Fibroblast of lung (primary cell): ENCODE measurements around the gene ADRB2. TPM values are rescaled to one million over a fixed set of nuclear protein-coding genes. Genes with fewer than 3 reads are reported as not detected.
"Not testable (repeated sequence)": the region's sequence is repeated elsewhere in the genome, so short reads cannot be mapped to it uniquely, and the experiment has no call there.

ENCODE experiments used
- DNase-seq, 2 donors: peaks; one replicate each; pipeline versions ENCODE4 v3.0.0 to v3.0.0-alpha.2; 2010; ENCODE audit warnings: low read depth in 2 of 2
- H2AFZ ChIP-seq: 2 replicates; pipeline ENCODE4 v1.5.1; 2012; ENCODE audit warnings: low read length, control low read depth, inconsistent platforms
- H3K27ac ChIP-seq: 2 replicates; pipeline ENCODE4 v1.5.1; 2011; ENCODE audit warnings: low read length, control low read depth; ENCODE audit not compliant: insufficient read depth
- H3K27me3 ChIP-seq: 2 replicates; pipeline ENCODE4 v1.5.1; 2011; ENCODE audit warnings: mild to moderate bottlenecking, low read length; ENCODE audit not compliant: control insufficient read depth, insufficient read depth
- H3K36me3 ChIP-seq: 2 replicates; pipeline ENCODE4 v1.5.1; 2011; ENCODE audit warnings: low read length; ENCODE audit not compliant: control insufficient read depth, insufficient read depth
- H3K4me1 ChIP-seq: 2 replicates; pipeline ENCODE4 v1.5.1; 2011; ENCODE audit warnings: low read length; ENCODE audit not compliant: control insufficient read depth, insufficient read depth; ENCODE audit errors: extremely low read depth
- H3K4me2 ChIP-seq: 2 replicates; pipeline ENCODE4 v1.5.1; 2011; ENCODE audit warnings: low read length, control low read depth; ENCODE audit not compliant: insufficient read depth; ENCODE audit errors: extremely low read depth
- H3K4me3 ChIP-seq, 4 experiments: fragments of 200-600 bp in 1 of 4; sonication (generic) in 1 of 4; replicated peaks in 1 of 4; 2 replicates each; pipeline ENCODE4 v1.5.1; 2011 to 2016; ENCODE audit warnings: low read length in 4 of 4, low read depth in 3 of 4, mild to moderate bottlenecking in 3 of 4, control low read depth in 2 of 4, inconsistent platforms in 1 of 4, mixed read lengths in 1 of 4; ENCODE audit not compliant: insufficient read depth in 1 of 4; ENCODE audit errors: control extremely low read depth in 1 of 4
- H3K79me2 ChIP-seq: 2 replicates; pipeline ENCODE4 v1.5.1; 2012; ENCODE audit warnings: mild to moderate bottlenecking, low read length, inconsistent platforms; ENCODE audit not compliant: control insufficient read depth, insufficient read depth
- H3K9ac ChIP-seq: 2 replicates; pipeline ENCODE4 v1.5.1; 2011; ENCODE audit warnings: mild to moderate bottlenecking, low read length, control low read depth; ENCODE audit not compliant: insufficient read depth
- H3K9me3 ChIP-seq: 2 replicates; pipeline ENCODE4 v1.5.1; 2012; ENCODE audit warnings: low read depth, low read length; ENCODE audit not compliant: control insufficient read depth, insufficient read depth
- H4K20me1 ChIP-seq: 2 replicates; pipeline ENCODE4 v1.5.1; 2011; ENCODE audit warnings: low read length; ENCODE audit not compliant: control insufficient read depth, insufficient read depth; ENCODE audit errors: extremely low read depth
- EZH2 ChIP-seq: IDR thresholded peaks from 2 replicates; pipeline ENCODE4 v1.5.1; 2012; ENCODE audit warnings: low read length, control low read depth, mild to moderate bottlenecking; ENCODE audit errors: missing control alignments
- polyA plus RNA-seq, 2 donors: library from polyadenylated mRNA; depleted of rRNA in 1 of 2; stranded (reverse) in 1 of 2; unstranded in 1 of 2; fragments of >200 nt; gene quantifications; 2 replicates each; pipeline ENCODE4 v1.2.1, GENCODE V29; 2011 to 2012; ENCODE audit warnings: missing spikeins in 1 of 2
- total RNA-seq: library from RNA; depleted of rRNA; stranded (reverse); fragments of >200 nt; gene quantifications from 2 replicates; pipeline ENCODE4 v1.2.1, GENCODE V29; 2014
- TF ChIP-seq, protein P1 (sequence below), 2 donors: IDR thresholded peaks in 1 of 2; conservative IDR thresholded peaks in 1 of 2; 1 replicate in 1 of 2; 2 replicates in 1 of 2; pipeline ENCODE4 v1.5.1; 2011 to 2012; ENCODE audit warnings: low read length in 2 of 2, control low read depth in 1 of 2, inconsistent platforms in 1 of 2, low read depth in 1 of 2, mild to moderate bottlenecking in 1 of 2

The ADRB2 gene
- total and polyA plus RNA-seq, 2 donors (not counting 1 experiment from before 2014, with no cell fraction given), result 0.60 to 4.5 TPM

DNA sequence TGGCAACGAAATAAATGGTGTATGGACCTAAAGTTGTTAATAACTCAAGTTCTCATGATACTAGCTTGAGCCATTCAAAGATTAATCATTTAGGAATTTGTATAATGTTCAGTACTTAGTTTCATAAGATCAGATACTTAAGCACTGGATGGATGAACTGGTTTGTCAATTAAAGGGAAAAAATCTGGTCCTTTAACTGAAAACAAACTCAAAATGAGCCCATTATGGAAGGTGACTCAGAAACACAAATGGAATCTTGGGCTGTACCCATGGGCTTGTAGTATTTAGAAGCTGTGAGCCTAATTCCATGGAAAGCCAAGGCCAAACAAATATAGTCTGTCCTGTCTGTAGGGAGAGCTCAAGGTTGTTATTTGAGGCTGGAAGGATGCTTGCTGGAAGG lies 27.6 kb upstream of the ADRB2 start:
- Histone ChIP-seq H3K4me2 (no peak overlapping the region), H3K4me1 (no peaks in the 10 kb centered on the region), H3K4me3 (no peak overlapping the region), H4K20me1 (no peaks in the 10 kb centered on the region), H3K9me3 (no peaks in the 10 kb centered on the region), H3K36me3 (no peaks in the 10 kb centered on the region), H3K27me3 (no peaks in the 10 kb centered on the region), H2AFZ (no peak overlapping the region), H3K9ac (no peak overlapping the region), H3K27ac (no peak overlapping the region), H3K79me2 (no peaks in the 10 kb centered on the region)
- no peak for DNase-seq
- no peak for TF ChIP-seq EZH2
- TF ChIP-seq, protein P1, sequence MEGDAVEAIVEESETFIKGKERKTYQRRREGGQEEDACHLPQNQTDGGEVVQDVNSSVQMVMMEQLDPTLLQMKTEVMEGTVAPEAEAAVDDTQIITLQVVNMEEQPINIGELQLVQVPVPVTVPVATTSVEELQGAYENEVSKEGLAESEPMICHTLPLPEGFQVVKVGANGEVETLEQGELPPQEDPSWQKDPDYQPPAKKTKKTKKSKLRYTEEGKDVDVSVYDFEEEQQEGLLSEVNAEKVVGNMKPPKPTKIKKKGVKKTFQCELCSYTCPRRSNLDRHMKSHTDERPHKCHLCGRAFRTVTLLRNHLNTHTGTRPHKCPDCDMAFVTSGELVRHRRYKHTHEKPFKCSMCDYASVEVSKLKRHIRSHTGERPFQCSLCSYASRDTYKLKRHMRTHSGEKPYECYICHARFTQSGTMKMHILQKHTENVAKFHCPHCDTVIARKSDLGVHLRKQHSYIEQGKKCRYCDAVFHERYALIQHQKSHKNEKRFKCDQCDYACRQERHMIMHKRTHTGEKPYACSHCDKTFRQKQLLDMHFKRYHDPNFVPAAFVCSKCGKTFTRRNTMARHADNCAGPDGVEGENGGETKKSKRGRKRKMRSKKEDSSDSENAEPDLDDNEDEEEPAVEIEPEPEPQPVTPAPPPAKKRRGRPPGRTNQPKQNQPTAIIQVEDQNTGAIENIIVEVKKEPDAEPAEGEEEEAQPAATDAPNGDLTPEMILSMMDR (conservative IDR thresholded peaks at IDR 0.05 in 1 of 2, IDR thresholded peaks at IDR 0.05 in 1 of 2; ENCODE audit: low read depth in 1 of 2, low read length in 2 of 2), result no peak

DNA sequence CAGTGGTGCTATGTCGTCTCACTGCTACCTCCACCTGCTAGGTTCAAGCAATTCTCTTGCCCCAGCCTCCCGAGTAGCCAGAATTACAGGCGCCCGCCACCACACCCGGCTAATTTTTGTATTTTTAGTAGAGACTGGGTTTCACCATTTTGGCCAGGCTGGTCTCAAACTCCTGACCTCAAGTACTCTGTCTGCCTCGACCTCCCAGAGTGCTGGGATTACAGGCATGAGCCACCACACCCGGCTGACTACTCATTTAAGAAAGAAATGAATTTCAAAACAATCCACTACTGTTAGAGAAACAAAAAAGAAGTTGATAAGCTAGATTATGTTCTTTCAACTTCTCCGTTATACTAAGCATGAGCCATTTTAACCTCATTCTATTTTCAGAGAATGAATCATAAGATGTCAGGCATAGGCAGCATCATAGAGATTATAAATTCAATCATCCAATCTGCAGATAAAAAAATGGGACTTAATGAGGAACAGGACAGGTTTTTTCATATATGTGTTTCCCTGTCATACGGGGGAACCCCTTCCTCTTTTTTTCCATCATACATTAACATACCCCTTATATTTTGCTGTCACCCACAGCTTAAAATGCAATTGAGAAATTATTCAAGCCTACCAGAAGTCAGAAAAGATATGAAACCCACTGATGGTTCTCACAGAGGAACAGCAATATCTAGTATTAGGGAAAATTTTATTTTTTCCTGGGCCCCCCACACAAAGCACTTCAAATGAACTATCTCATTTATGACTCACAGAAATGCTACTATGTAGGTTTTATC lies 26.5 kb upstream of the ADRB2 start:
- Histone ChIP-seq H4K20me1 (no peaks in the 10 kb centered on the region), H3K9me3 (no peaks in the 10 kb centered on the region), H2AFZ (no peak overlapping the region), H3K9ac (no peak overlapping the region), H3K27ac (no peak overlapping the region), H3K36me3 (no peaks in the 10 kb centered on the region), H3K27me3 (no peaks in the 10 kb centered on the region), H3K79me2 (no peaks in the 10 kb centered on the region), H3K4me2 (no peak overlapping the region), H3K4me1 (no peaks in the 10 kb centered on the region), H3K4me3 (no peak overlapping the region)
- TF ChIP-seq, protein P1 (conservative IDR thresholded peaks at IDR 0.05 in 1 of 2, IDR thresholded peaks at IDR 0.05 in 1 of 2; ENCODE audit: low read depth in 1 of 2, low read length in 2 of 2), result no peak
- no peak for TF ChIP-seq EZH2
- DNase-seq, result peak in 1 of 2 donors; percentile 48

DNA sequence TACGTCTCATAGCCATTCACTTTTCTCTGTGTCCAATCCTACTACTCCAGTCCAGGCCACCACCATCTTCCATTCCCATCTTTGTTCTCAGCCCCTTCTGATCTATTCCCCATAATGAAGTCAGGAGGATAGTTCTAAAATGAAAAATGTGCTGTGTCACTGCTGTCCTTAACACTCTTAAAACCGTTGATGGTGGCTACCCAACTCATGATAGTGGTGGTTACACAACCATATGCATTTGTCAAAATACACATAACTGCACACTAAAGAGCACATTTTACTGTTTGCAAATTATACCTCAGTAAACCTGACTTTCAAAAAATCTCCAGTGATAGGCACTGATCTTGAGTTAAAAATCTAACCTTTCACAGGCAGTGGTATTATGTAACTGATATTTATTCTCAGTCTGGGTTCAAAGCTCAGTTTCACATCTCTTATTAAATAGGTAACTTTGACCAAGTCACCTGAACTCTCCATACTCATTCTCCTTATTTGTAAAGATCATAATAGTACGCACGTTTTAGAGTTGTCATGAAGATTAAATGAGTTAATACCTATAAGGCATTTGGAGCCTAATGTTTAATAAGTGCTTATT lies 24.6 kb upstream of the ADRB2 start:
- Histone ChIP-seq H3K9me3 (no peaks in the 10 kb centered on the region), H3K79me2 (no peaks in the 10 kb centered on the region), H3K9ac (no peak overlapping the region), H3K27me3 (no peaks in the 10 kb centered on the region), H2AFZ (no peak overlapping the region), H3K36me3 (no peaks in the 10 kb centered on the region), H3K4me2 (no peak overlapping the region), H3K4me3 (no peak overlapping the region), H4K20me1 (no peaks in the 10 kb centered on the region), H3K4me1 (peaks cover 4% of the 10 kb centered on the region), H3K27ac (no peak overlapping the region)
- no peak for TF ChIP-seq EZH2
- TF ChIP-seq, protein P1 (conservative IDR thresholded peaks at IDR 0.05 in 1 of 2, IDR thresholded peaks at IDR 0.05 in 1 of 2; ENCODE audit: low read depth in 1 of 2, low read length in 2 of 2), result no peak
- DNase-seq, result no peak

DNA sequence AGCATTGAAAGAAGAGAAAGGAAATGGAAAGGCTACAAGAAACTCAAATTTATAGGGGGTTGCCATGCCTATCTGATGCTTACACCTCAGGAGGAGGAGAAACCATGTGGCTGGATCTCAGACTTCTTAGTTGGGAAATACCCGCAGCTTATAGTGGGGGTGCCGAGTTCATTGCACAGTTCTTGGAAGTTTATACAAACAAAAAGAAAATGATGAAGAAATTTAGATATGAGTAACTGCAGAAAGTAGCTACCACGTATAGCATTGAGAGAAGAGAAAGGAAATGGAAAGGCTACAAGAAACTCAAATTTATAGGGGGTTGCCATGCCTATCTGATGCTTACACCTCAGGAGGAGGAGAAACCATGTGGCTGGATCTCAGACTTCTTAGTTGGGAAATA lies 23.0 kb upstream of the ADRB2 start:
- not testable (repeated sequence) for H3K27ac ChIP-seq, H3K4me2 ChIP-seq, H3K4me1 ChIP-seq, H3K27me3 ChIP-seq, H3K79me2 ChIP-seq, H4K20me1 ChIP-seq, H2AFZ ChIP-seq, H3K9ac ChIP-seq, DNase-seq, H3K36me3 ChIP-seq, H3K9me3 ChIP-seq, H3K4me3 ChIP-seq
